Thyroid gland (tissue), 4 donors: ENCODE measurements around the gene VWA2. TPM values are rescaled to one million over a fixed set of nuclear protein-coding genes. Genes with fewer than 3 reads are reported as not detected.

Experiments used
- DNase-seq, 2 donors: peaks; one replicate each; pipeline ENCODE4 v3.0.0-alpha.2; 2019
- H3K27ac ChIP-seq, 3 donors: fragments of 200-600 bp; sonication (generic); 1 replicate in 2 of 3; 2 replicates in 1 of 3; pipeline ENCODE4 v1.5.1; 2016 to 2019; ENCODE audit warnings: mild to moderate bottlenecking in 1 of 3, moderate library complexity in 1 of 3
- H3K27me3 ChIP-seq: fragments of 200-600 bp; sonication (generic); one replicate; pipeline ENCODE4 v1.5.1; 2019
- H3K36me3 ChIP-seq, 2 donors: fragments of 200-600 bp; sonication (generic); one replicate each; pipeline ENCODE4 v1.5.1; 2016 to 2019
- H3K4me1 ChIP-seq, 2 donors: fragments of 200-600 bp; sonication (generic); one replicate each; pipeline ENCODE4 v1.5.1; 2017 to 2019
- H3K4me3 ChIP-seq, 3 donors: fragments of 200-600 bp; sonication (generic); replicated peaks in 1 of 3; 1 replicate in 2 of 3; 2 replicates in 1 of 3; pipeline ENCODE4 v1.5.1; 2016; ENCODE audit warnings: mild to moderate bottlenecking in 1 of 3
- H3K9me3 ChIP-seq: fragments of 200-600 bp; sonication (generic); one replicate; pipeline ENCODE4 v1.5.1; 2017
- CTCF ChIP-seq, 6 experiments: fragments of 200-600 bp in 3 of 6; fragments of 450-650 bp in 3 of 6; sonication (generic) in 3 of 6; IDR thresholded peaks; one replicate each; pipeline ENCODE4 v1.5.1; 2016 to 2019; ENCODE audit warnings: antibody characterized with exemption in 6 of 6, mild to moderate bottlenecking in 2 of 6, inconsistent platforms in 1 of 6, moderate library complexity in 1 of 6
- POLR2A ChIP-seq, 2 donors: fragments of 450-650 bp; IDR thresholded peaks; one replicate each; pipeline ENCODE4 v1.6.1; 2017; ENCODE audit warnings: antibody characterized with exemption in 2 of 2, mild to moderate bottlenecking in 2 of 2, moderate library complexity in 1 of 2
- WGBS, 2 donors: methylation state at CpG; one replicate each; pipeline ENCODE4 v1.1.5; 2017; 5-methylcytosine and 5-hydroxymethylcytosine counted together
- intact Hi-C: fragments of 100-400 bp; cut with DNase I; formaldehyde crosslinking; loops from one replicate; pipeline ENCODE4 v1.15.1; 2023
- total RNA-seq, 4 donors: library from RNA; depleted of rRNA; stranded (reverse); fragments of >200 nt; gene quantifications; one replicate each; pipeline ENCODE4 v1.2.3, GENCODE V29; 2016

The VWA2 gene
- total RNA-seq, 4 donors from 2014 or later: 0.13 to 0.22 TPM; not detected in 2

- intact Hi-C loops: no loop called here
- 57 to 59% methylated on average over 2 of the region's 2 CpGs for WGBS, 2 donors
- H3K27ac ChIP-seq: peak overlapping the region in 1 of 3 donors; percentile 30
Observed at GRCh38 chr10:114261076-114261475, 22.0 kb downstream of the VWA2 start.

GRCh38 chr10:114262496-114262895, 23.4 kb downstream of the VWA2 start:
- WGBS, 2 donors: 84 to 91% methylated on average over 4 of the region's 4 CpGs

More at GRCh38 chr10:114261076-114261475, 22.0 kb downstream of the VWA2 start:
- TF ChIP-seq POLR2A (IDR thresholded peaks at IDR 0.05) (no peak), CTCF (IDR thresholded peaks at IDR 0.05) (no peak)
- DNase-seq: no peak
- Histone ChIP-seq H3K36me3 (no peaks in the 10 kb centered on the region), H3K4me1 (peaks cover 10 to 18% of the 10 kb centered on the region in 2 donors), H3K4me3 (no peak overlapping the region), H3K27me3 (no peaks in the 10 kb centered on the region), H3K9me3 (no peaks in the 10 kb centered on the region)

GRCh38 chr10:114265392-114266053, 26.5 kb downstream of the VWA2 start:
- Histone ChIP-seq H3K36me3 (no peaks in the 10 kb centered on the region), H3K4me3 (no peak overlapping the region), H3K4me1 (peaks cover 17 to 19% of the 10 kb centered on the region in 2 donors), H3K27me3 (no peaks in the 10 kb centered on the region), H3K27ac (no peak overlapping the region), H3K9me3 (no peaks in the 10 kb centered on the region)
- TF ChIP-seq CTCF (IDR thresholded peaks at IDR 0.05): no peak
- no peak for TF ChIP-seq POLR2A (IDR thresholded peaks at IDR 0.05)
- intact Hi-C loops: no loop called here
- no peak for DNase-seq
- 78 to 85% methylated on average over 6 of the region's 6 CpGs for WGBS, 2 donors

More at GRCh38 chr10:114262496-114262895, 23.4 kb downstream of the VWA2 start:
- TF ChIP-seq CTCF (IDR thresholded peaks at IDR 0.05): no peak
- no peak for TF ChIP-seq POLR2A (IDR thresholded peaks at IDR 0.05)
- H3K36me3 ChIP-seq: no peaks in the 10 kb centered on the region
- no peaks in the 10 kb centered on the region for H3K27me3 ChIP-seq
- DNase-seq: no peak
- peaks cover 18 to 23% of the 10 kb centered on the region in 2 donors for H3K4me1 ChIP-seq
- H3K9me3 ChIP-seq: no peaks in the 10 kb centered on the region
- H3K4me3 ChIP-seq: no peak overlapping the region
- no peak overlapping the region for H3K27ac ChIP-seq
- intact Hi-C loops: no loop called here

GRCh38 chr10:114266521-114266920, 27.5 kb downstream of the VWA2 start:
- Histone ChIP-seq H3K36me3 (no peaks in the 10 kb centered on the region), H3K27ac (peak overlapping the region; percentile 15 to 59 (median 41)), H3K27me3 (no peaks in the 10 kb centered on the region), H3K4me1 (peaks cover 8 to 15% of the 10 kb centered on the region in 2 donors), H3K4me3 (no peak overlapping the region), H3K9me3 (no peaks in the 10 kb centered on the region)
- intact Hi-C loops: no loop called here
- TF ChIP-seq POLR2A (IDR thresholded peaks at IDR 0.05): no peak
- TF ChIP-seq CTCF (IDR thresholded peaks at IDR 0.05): no peak
- WGBS, 2 donors: 22 to 26% methylated on average over 5 of the region's 5 CpGs
- DNase-seq: peak; percentile 51 to 65

GRCh38 chr10:114271075-114271778, 32.2 kb downstream of the VWA2 start:
- H3K27me3 ChIP-seq: no peaks in the 10 kb centered on the region
- intact Hi-C loops: no loop called here
- no peaks in the 10 kb centered on the region for H3K9me3 ChIP-seq
- peak overlapping the region in 1 of 3 donors; percentile 13 for H3K27ac ChIP-seq
- H3K4me1 ChIP-seq: peaks cover 8 to 10% of the 10 kb centered on the region in 2 donors
- H3K36me3 ChIP-seq: no peaks in the 10 kb centered on the region
- H3K4me3 ChIP-seq: no peak overlapping the region
- DNase-seq: peak; percentile 87 to 91
- WGBS, 2 donors: 69 to 72% methylated on average over 3 of the region's 3 CpGs
- TF ChIP-seq POLR2A (IDR thresholded peaks at IDR 0.05): no peak
- no peak for TF ChIP-seq CTCF (IDR thresholded peaks at IDR 0.05)
